Right forelimb (tissue), 1 donor: ENCODE measurements around the gene DMXL1.

Experiments
- DNase-seq: peaks from one replicate; pipeline ENCODE4 v3.0.0-alpha.2; 2018

Gene DMXL1

GRCh38 chr5:119292701-119293515, 222.0 kb downstream of the DMXL1 start:
- no peak for DNase-seq

GRCh38 chr5:119293516-119293829, 222.6 kb downstream of the DMXL1 start:
- no peak for DNase-seq
